Cardiac fibroblast (primary cell): ENCODE measurements around the gene SYT1.

Experiments used
- DNase-seq, 2 donors: peaks; one replicate each; pipeline versions ENCODE4 v3.0.0 to v3.0.0-alpha.2; 2010; ENCODE audit warnings: low read depth in 2 of 2
- H3K4me3 ChIP-seq, 2 donors: replicated peaks in 1 of 2; 1 replicate in 1 of 2; 2 replicates in 1 of 2; pipeline ENCODE4 v1.5.1; 2011; ENCODE audit warnings: low read depth in 2 of 2, low read length in 2 of 2, mild to moderate bottlenecking in 2 of 2, moderate library complexity in 1 of 2
- TF ChIP-seq, protein P1 (sequence below): IDR thresholded peaks from one replicate; pipeline ENCODE4 v1.5.1; 2011; ENCODE audit warnings: low read depth, mild to moderate bottlenecking, low read length, inconsistent platforms

SYT1 gene

GRCh38 chr12:79227091-79227490 lies 362.5 kb downstream of the SYT1 start:
- no peak for DNase-seq
- no peak overlapping the region for H3K4me3 ChIP-seq
- TF ChIP-seq, protein P1, sequence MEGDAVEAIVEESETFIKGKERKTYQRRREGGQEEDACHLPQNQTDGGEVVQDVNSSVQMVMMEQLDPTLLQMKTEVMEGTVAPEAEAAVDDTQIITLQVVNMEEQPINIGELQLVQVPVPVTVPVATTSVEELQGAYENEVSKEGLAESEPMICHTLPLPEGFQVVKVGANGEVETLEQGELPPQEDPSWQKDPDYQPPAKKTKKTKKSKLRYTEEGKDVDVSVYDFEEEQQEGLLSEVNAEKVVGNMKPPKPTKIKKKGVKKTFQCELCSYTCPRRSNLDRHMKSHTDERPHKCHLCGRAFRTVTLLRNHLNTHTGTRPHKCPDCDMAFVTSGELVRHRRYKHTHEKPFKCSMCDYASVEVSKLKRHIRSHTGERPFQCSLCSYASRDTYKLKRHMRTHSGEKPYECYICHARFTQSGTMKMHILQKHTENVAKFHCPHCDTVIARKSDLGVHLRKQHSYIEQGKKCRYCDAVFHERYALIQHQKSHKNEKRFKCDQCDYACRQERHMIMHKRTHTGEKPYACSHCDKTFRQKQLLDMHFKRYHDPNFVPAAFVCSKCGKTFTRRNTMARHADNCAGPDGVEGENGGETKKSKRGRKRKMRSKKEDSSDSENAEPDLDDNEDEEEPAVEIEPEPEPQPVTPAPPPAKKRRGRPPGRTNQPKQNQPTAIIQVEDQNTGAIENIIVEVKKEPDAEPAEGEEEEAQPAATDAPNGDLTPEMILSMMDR = no peak

DNA sequence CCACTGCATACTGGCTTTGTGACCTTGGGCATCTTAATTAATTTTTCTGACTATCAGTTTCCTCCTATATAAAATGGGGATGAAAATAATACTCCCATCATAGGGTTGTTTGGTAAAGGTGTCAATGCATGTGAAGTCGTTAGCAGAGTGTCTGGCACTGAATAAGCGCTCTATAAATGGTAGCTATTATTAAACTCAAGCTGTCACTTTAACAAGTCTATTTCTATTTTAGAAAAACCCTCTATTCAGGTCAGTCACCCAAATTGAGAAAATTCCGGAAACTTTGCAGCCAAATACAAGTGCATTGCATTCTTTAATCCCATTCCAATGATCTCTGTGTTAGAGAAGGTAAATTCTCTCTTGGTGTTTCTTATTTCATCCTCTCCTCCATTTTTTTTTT lies 363.1 kb downstream of the SYT1 start:
- no peak overlapping the region for H3K4me3 ChIP-seq
- TF ChIP-seq, protein P1 = no peak

GRCh38 chr12:79233341-79233781 lies 368.8 kb downstream of the SYT1 start:
- TF ChIP-seq, protein P1 = no peak
- no peak overlapping the region for H3K4me3 ChIP-seq
- DNase-seq = no peak

More for the DNA sequence above, 363.1 kb downstream of the SYT1 start:
- no peak for DNase-seq

DNA sequence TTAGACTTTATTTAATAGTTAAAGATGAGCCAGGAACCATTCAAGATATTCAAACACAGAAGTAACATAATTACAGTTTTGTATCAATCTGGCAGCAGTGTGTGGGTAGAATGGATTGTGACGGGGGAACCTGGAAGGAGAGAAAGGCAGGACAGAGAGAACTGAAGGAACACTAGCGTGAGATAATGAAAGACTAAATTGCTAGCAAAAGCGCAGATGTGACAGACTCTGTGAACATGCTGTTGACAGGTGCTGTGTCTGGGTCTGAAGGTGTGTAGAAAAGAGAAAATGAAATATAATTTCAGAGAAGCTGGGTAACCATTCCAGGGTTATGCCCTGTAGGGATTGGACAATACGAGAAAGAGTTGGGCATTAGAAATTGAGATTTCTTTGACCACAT lies 372.3 kb downstream of the SYT1 start:
- TF ChIP-seq, protein P1 = no peak
- no peak for DNase-seq
- H3K4me3 ChIP-seq = no peak overlapping the region

GRCh38 chr12:79238246-79238645 lies 373.7 kb downstream of the SYT1 start:
- H3K4me3 ChIP-seq = no peak overlapping the region
- no peak for DNase-seq
- TF ChIP-seq, protein P1 = no peak

- TF ChIP-seq, protein P1 = no peak
- no peak for DNase-seq
- H3K4me3 ChIP-seq = no peak overlapping the region
These were observed 382.9 kb downstream of the SYT1 start for GRCh38 chr12:79247494-79247893.

DNA sequence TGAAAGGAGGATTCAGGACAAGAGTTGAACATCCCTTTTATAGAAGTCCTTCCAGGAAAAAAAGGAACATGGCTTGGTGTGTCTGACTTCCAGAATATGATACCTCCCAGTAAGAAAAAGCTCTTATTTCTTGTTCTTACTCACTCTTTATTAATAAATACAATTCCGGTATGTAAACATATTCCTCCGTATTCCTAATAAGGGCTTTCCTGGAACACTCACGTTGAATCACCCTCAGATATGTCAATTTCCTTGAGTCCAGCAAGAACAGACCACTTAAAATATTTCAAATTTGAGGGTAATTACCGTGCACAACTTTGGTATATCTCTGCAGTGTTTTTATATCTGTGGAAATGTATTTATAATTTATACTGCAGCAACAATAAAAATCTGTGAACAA lies 385.6 kb downstream of the SYT1 start:
- TF ChIP-seq, protein P1 = no peak
- peak in 1 of 2 donors; percentile 55 for DNase-seq
- H3K4me3 ChIP-seq = no peak overlapping the region
